H9 (cell line): ENCODE data around the gene C19orf44. TPM values are rescaled to one million over a fixed set of nuclear protein-coding genes. Genes with fewer than 3 reads are reported as not detected.

Experiments
- DNase-seq: peaks from one replicate; pipeline ENCODE4 v3.0.0-alpha.2; 2017
- H2AFZ ChIP-seq: one replicate; pipeline ENCODE4 v1.6.1; 2013; ENCODE audit warnings: mild to moderate bottlenecking, low read length, control low read depth, moderate library complexity
- H2AK5ac ChIP-seq: 2 replicates; pipeline ENCODE4 v1.6.1; 2013; ENCODE audit warnings: low read length, control low read depth, mixed read lengths; ENCODE audit not compliant: insufficient read length
- H2BK120ac ChIP-seq: one replicate; pipeline ENCODE4 v1.6.1; 2013; ENCODE audit warnings: low read depth, mild to moderate bottlenecking, low read length, control low read depth, inconsistent platforms; ENCODE audit not compliant: poor library complexity, severe bottlenecking
- H2BK12ac ChIP-seq: 2 replicates; pipeline ENCODE4 v1.6.1; 2013; ENCODE audit warnings: low read length, control low read depth, mixed read lengths, low read depth; ENCODE audit not compliant: insufficient read length
- H2BK15ac ChIP-seq: 2 replicates; pipeline ENCODE4 v1.6.1; 2013; ENCODE audit warnings: low read depth, low read length, control low read depth
- H2BK20ac ChIP-seq: one replicate; pipeline ENCODE4 v1.6.1; 2013; ENCODE audit warnings: low read depth, mild to moderate bottlenecking, low read length, control low read depth, inconsistent platforms; ENCODE audit not compliant: poor library complexity, severe bottlenecking
- H2BK5ac ChIP-seq: 2 replicates; pipeline ENCODE4 v1.6.1; 2013; ENCODE audit warnings: low read length, control low read depth, mixed read lengths; ENCODE audit not compliant: insufficient read length
- H3K14ac ChIP-seq: 2 replicates; pipeline ENCODE4 v1.6.1; 2013; ENCODE audit warnings: low read length, control low read depth; ENCODE audit not compliant: insufficient read depth
- H3K18ac ChIP-seq: 2 replicates; pipeline ENCODE4 v1.6.1; 2013; ENCODE audit warnings: low read depth, mild to moderate bottlenecking, mixed read lengths, low read length, control low read depth; ENCODE audit not compliant: insufficient read length
- H3K23ac ChIP-seq: 2 replicates; pipeline ENCODE4 v1.6.1; 2013; ENCODE audit warnings: low read length, control low read depth, mixed read lengths, low read depth; ENCODE audit not compliant: insufficient read length
- H3K23me2 ChIP-seq: 2 replicates; pipeline ENCODE4 v1.6.1; 2013; ENCODE audit warnings: low read depth, mild to moderate bottlenecking, mixed read lengths, low read length, control low read depth; ENCODE audit not compliant: insufficient read length, poor library complexity, severe bottlenecking
- H3K27ac ChIP-seq: 2 replicates; pipeline ENCODE4 v1.5.1; 2013; ENCODE audit warnings: low read length, control low read depth, mixed read lengths, low read depth; ENCODE audit not compliant: insufficient read length
- H3K27me3 ChIP-seq: 2 replicates; pipeline ENCODE4 v1.6.1; 2013; ENCODE audit warnings: low read length, control low read depth, inconsistent platforms; ENCODE audit not compliant: insufficient read depth
- H3K4ac ChIP-seq: 2 replicates; pipeline ENCODE4 v1.6.1; 2013; ENCODE audit warnings: low read depth, mild to moderate bottlenecking, control low read depth, inconsistent platforms, low read length, moderate library complexity
- H3K4me1 ChIP-seq: 2 replicates; pipeline ENCODE4 v1.6.1; 2013; ENCODE audit warnings: low read length, control low read depth, inconsistent platforms; ENCODE audit not compliant: insufficient read depth
- H3K4me2 ChIP-seq: 2 replicates; pipeline ENCODE4 v1.6.1; 2013; ENCODE audit warnings: low read length, control low read depth, mixed read lengths; ENCODE audit not compliant: insufficient read length, insufficient read depth
- H3K56ac ChIP-seq: 2 replicates; pipeline ENCODE4 v1.6.1; 2013; ENCODE audit warnings: low read depth, mild to moderate bottlenecking, mixed read lengths, low read length, control low read depth; ENCODE audit not compliant: insufficient read length
- H3K79me1 ChIP-seq: 2 replicates; pipeline ENCODE4 v1.6.1; 2013; ENCODE audit warnings: low read depth, mild to moderate bottlenecking, moderate library complexity, low read length, control low read depth, inconsistent platforms; ENCODE audit not compliant: insufficient read depth, poor library complexity, severe bottlenecking
- H3K79me2 ChIP-seq: 2 replicates; pipeline ENCODE4 v1.6.1; 2013; ENCODE audit warnings: low read length, control low read depth, inconsistent platforms; ENCODE audit not compliant: insufficient read depth
- H3K9ac ChIP-seq: 2 replicates; pipeline ENCODE4 v1.6.1; 2013; ENCODE audit warnings: low read length, control low read depth, mixed read lengths; ENCODE audit not compliant: insufficient read length; ENCODE audit errors: extremely low read depth
- H3K9me3 ChIP-seq: one replicate; pipeline ENCODE4 v1.6.1; 2013; ENCODE audit warnings: low read depth, low read length, inconsistent platforms; ENCODE audit not compliant: control insufficient read depth
- H3T11ph ChIP-seq: one replicate; pipeline ENCODE4 v1.6.1; 2013; ENCODE audit warnings: mild to moderate bottlenecking, low read length, control low read depth, inconsistent platforms
- H4K20me1 ChIP-seq: one replicate; pipeline ENCODE4 v1.6.1; 2013; ENCODE audit not compliant: control insufficient read depth, insufficient read length, insufficient read depth
- H4K5ac ChIP-seq: 2 replicates; pipeline ENCODE4 v1.6.1; 2013; ENCODE audit warnings: low read depth, mild to moderate bottlenecking, mixed read lengths, low read length, control low read depth; ENCODE audit not compliant: insufficient read length
- H4K8ac ChIP-seq: replicated peaks from 2 replicates; pipeline ENCODE4 v1.6.1; 2013; ENCODE audit warnings: low read length, control low read depth, mixed read lengths, low read depth; ENCODE audit not compliant: insufficient read length
- H4K91ac ChIP-seq: 2 replicates; pipeline ENCODE4 v1.6.1; 2013; ENCODE audit warnings: low read depth, mild to moderate bottlenecking, moderate library complexity, mixed read lengths, low read length, control low read depth; ENCODE audit not compliant: insufficient read length
- H3K27ac Mint-ChIP-seq, 3 experiments: 2 replicates in 2 of 3; 3 replicates in 1 of 3; pipeline ENCODE4 v1.8.0; 2020 to 2021; ENCODE audit warnings: mixed read lengths in 3 of 3, mild to moderate bottlenecking in 1 of 3, moderate library complexity in 1 of 3
- H3K27me3 Mint-ChIP-seq: 2 replicates; pipeline ENCODE4 v1.8.0; 2021; ENCODE audit warnings: low read depth, mild to moderate bottlenecking, moderate library complexity, mixed read lengths
- H3K36me3 Mint-ChIP-seq, 3 experiments: 2 replicates in 2 of 3; 3 replicates in 1 of 3; pipeline ENCODE4 v1.8.0; 2020 to 2021; ENCODE audit warnings: low read depth in 3 of 3, mixed read lengths in 3 of 3; ENCODE audit not compliant: insufficient read depth in 1 of 3
- H3K4me1 Mint-ChIP-seq, 2 experiments: 2 replicates each; pipeline ENCODE4 v1.8.0; 2020; ENCODE audit warnings: mixed read lengths in 2 of 2
- H3K4me3 Mint-ChIP-seq, 2 experiments: 2 replicates in 1 of 2; 3 replicates in 1 of 2; pipeline ENCODE4 v1.8.0; 2020 to 2021; ENCODE audit warnings: mild to moderate bottlenecking in 2 of 2, mixed read lengths in 2 of 2, moderate library complexity in 1 of 2
- H3K9me3 Mint-ChIP-seq, 2 experiments: 2 replicates in 1 of 2; 3 replicates in 1 of 2; pipeline ENCODE4 v1.8.0; 2020; ENCODE audit warnings: mild to moderate bottlenecking in 2 of 2, mixed read lengths in 2 of 2, moderate library complexity in 1 of 2
- WGBS: extraction: QIAGEN DNeasy Blood & Tissue Kit; methylation state at CpG from one replicate; pipeline ENCODE4 v1.1.7; 2013; ENCODE audit warnings: missing lambda C conversion rate, low lambda C conversion rate, mixed read lengths; ENCODE audit not compliant: insufficient read length; ENCODE audit errors: extremely low coverage; 5-methylcytosine and 5-hydroxymethylcytosine counted together
- total RNA-seq: library from RNA; stranded (reverse); gene quantifications from 2 replicates; pipeline ENCODE4 v1.2.1, GENCODE V29; 2021
- TF ChIP-seq, protein P1 (sequence below): fragments of 200-600 bp; sonication (generic); conservative IDR thresholded peaks from 3 replicates; pipeline ENCODE4 v1.8.0; 2021; ENCODE audit warnings: antibody characterized with exemption, mild to moderate bottlenecking

The C19orf44 gene
- total RNA-seq, 1 experiment from 2014 or later: 6.4 TPM

- H3K23me2 ChIP-seq: no peaks in the 10 kb centered on the region
- H3K23ac ChIP-seq: no peak overlapping the region
- H3K27ac Mint-ChIP-seq: peak overlapping the region; percentile 76 to 92 (median 84)
- no peaks in the 10 kb centered on the region for H3K9me3 ChIP-seq
- H3K9me3 Mint-ChIP-seq: no peaks in the 10 kb centered on the region
- no peak overlapping the region for H2AFZ ChIP-seq
- H4K91ac ChIP-seq: no peak overlapping the region
- H3K4ac ChIP-seq: no peak overlapping the region
- peaks cover 2% of the 10 kb centered on the region for H4K20me1 ChIP-seq
- H2BK120ac ChIP-seq: no peak overlapping the region
- TF ChIP-seq, protein P1, sequence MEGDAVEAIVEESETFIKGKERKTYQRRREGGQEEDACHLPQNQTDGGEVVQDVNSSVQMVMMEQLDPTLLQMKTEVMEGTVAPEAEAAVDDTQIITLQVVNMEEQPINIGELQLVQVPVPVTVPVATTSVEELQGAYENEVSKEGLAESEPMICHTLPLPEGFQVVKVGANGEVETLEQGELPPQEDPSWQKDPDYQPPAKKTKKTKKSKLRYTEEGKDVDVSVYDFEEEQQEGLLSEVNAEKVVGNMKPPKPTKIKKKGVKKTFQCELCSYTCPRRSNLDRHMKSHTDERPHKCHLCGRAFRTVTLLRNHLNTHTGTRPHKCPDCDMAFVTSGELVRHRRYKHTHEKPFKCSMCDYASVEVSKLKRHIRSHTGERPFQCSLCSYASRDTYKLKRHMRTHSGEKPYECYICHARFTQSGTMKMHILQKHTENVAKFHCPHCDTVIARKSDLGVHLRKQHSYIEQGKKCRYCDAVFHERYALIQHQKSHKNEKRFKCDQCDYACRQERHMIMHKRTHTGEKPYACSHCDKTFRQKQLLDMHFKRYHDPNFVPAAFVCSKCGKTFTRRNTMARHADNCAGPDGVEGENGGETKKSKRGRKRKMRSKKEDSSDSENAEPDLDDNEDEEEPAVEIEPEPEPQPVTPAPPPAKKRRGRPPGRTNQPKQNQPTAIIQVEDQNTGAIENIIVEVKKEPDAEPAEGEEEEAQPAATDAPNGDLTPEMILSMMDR: no peak
- no peak overlapping the region for H2AK5ac ChIP-seq
- no CpG with 5 or more reads among the region's 10 CpGs for WGBS
- no peak overlapping the region for H3K9ac ChIP-seq
- no peak overlapping the region for H3K14ac ChIP-seq
- no peak overlapping the region for H3K18ac ChIP-seq
- H3K4me3 Mint-ChIP-seq: 0 out of 5 replicates have a peak overlapping the region, but pooled peaks of 1 of the 2 experiments have one; percentile 34
- no peak overlapping the region for H4K5ac ChIP-seq
- no peak overlapping the region for H3K27ac ChIP-seq
- H2BK5ac ChIP-seq: no peak overlapping the region
- H3K4me1 Mint-ChIP-seq: peaks cover 40 to 42% of the 10 kb centered on the region in 2 experiments
- no peak for DNase-seq
- H3K79me1 ChIP-seq: peaks cover 4% of the 10 kb centered on the region
- no peak overlapping the region for H3T11ph ChIP-seq
- no peaks in the 10 kb centered on the region for H3K27me3 ChIP-seq
- H2BK12ac ChIP-seq: no peak overlapping the region
- no peak overlapping the region for H2BK15ac ChIP-seq
- H3K4me2 ChIP-seq: no peak overlapping the region
- peaks cover 28% of the 10 kb centered on the region; the same call in 1 of the 2 replicates for H3K79me2 ChIP-seq
- H3K27me3 Mint-ChIP-seq: no peaks in the 10 kb centered on the region
- peaks cover 0 to 10% (median 4%) of the 10 kb centered on the region in 3 experiments; a peak in 3 of 7 replicates for H3K36me3 Mint-ChIP-seq
- H4K8ac ChIP-seq: no peak overlapping the region
- H3K4me1 ChIP-seq: peaks cover 12% of the 10 kb centered on the region; the same call in 1 of the 2 replicates
- no peak overlapping the region for H3K56ac ChIP-seq
- no peak overlapping the region for H2BK20ac ChIP-seq
These were observed 41.8 kb upstream of the C19orf44 start for GRCh38 chr19:16454351-16454918.
